ENCODE data around the gene ARHGAP18.
"Not testable (repeated sequence)": the region's sequence is repeated elsewhere in the genome, so short reads cannot be mapped to it uniquely, and the experiment has no call there.

The ARHGAP18 gene

GRCh38 chr6:129574605-129575004, 135.4 kb downstream of the ARHGAP18 start:
- DNase-seq = not testable (repeated sequence)

GRCh38 chr6:129570929-129571328, 139.0 kb downstream of the ARHGAP18 start:
- not testable (repeated sequence) for DNase-seq

GRCh38 chr6:129568015-129568414, 142.0 kb downstream of the ARHGAP18 start:
- no peak for DNase-seq

GRCh38 chr6:129567374-129567773, 142.6 kb downstream of the ARHGAP18 start:
- peak; percentile 12 to 56 for DNase-seq

GRCh38 chr6:129565811-129566210, 144.2 kb downstream of the ARHGAP18 start:
- no peak for DNase-seq

GRCh38 chr6:129565366-129565765, 144.6 kb downstream of the ARHGAP18 start:
- no peak for DNase-seq

- DNase-seq = no peak
These were observed 151.7 kb downstream of the ARHGAP18 start for GRCh38 chr6:129558248-129558647.

- no peak for DNase-seq
These were observed 154.7 kb downstream of the ARHGAP18 start for GRCh38 chr6:129555206-129555832.

GRCh38 chr6:129552413-129552812, 157.6 kb downstream of the ARHGAP18 start:
- no peak for DNase-seq

GRCh38 chr6:129551486-129551885, 158.5 kb downstream of the ARHGAP18 start:
- DNase-seq = no peak

GRCh38 chr6:129546702-129547101, 163.3 kb downstream of the ARHGAP18 start:
- DNase-seq = no peak

- no peak for DNase-seq
These were observed 164.9 kb downstream of the ARHGAP18 start for GRCh38 chr6:129544892-129545612.

- DNase-seq = no peak
These were observed 166.0 kb downstream of the ARHGAP18 start for GRCh38 chr6:129543981-129544380.

- DNase-seq = no peak
These were observed 167.3 kb downstream of the ARHGAP18 start for GRCh38 chr6:129542705-129543104.

GRCh38 chr6:129539032-129539431, 170.9 kb downstream of the ARHGAP18 start:
- DNase-seq = no peak

GRCh38 chr6:129536271-129536670, 173.7 kb downstream of the ARHGAP18 start:
- DNase-seq = no peak

GRCh38 chr6:129534926-129535325, 175.1 kb downstream of the ARHGAP18 start:
- DNase-seq = no peak
